NT2/D1 (cell line): ENCODE measurements around the gene TMEM243.
"Not testable (repeated sequence)": the region's sequence is repeated elsewhere in the genome, so short reads cannot be mapped to it uniquely, and the experiment has no call there.

Experiments used
- DNase-seq: peaks from one replicate; pipeline ENCODE4 v3.0.0-alpha.2; 2011; ENCODE audit warnings: low read depth, low spot score
- H3K27me3 ChIP-seq: 2 replicates; pipeline ENCODE4 v1.6.0; 2011; ENCODE audit warnings: mild to moderate bottlenecking; ENCODE audit not compliant: insufficient read length, insufficient read depth
- H3K36me3 ChIP-seq: 2 replicates; pipeline ENCODE4 v1.6.1; 2011; ENCODE audit warnings: mild to moderate bottlenecking, low read length, mixed read lengths; ENCODE audit not compliant: insufficient read depth, insufficient read length
- H3K4me1 ChIP-seq: 2 replicates; pipeline ENCODE4 v1.5.1; 2011; ENCODE audit not compliant: insufficient read depth, insufficient read length
- H3K4me3 ChIP-seq: 2 replicates; pipeline ENCODE4 v1.5.1; 2011; ENCODE audit warnings: low read depth; ENCODE audit not compliant: insufficient read length
- H3K9ac ChIP-seq: 2 replicates; pipeline ENCODE4 v1.6.0; 2011; ENCODE audit warnings: low read depth; ENCODE audit not compliant: insufficient read length
- H3K9me3 ChIP-seq: 2 replicates; pipeline ENCODE4 v1.5.1; 2011; ENCODE audit warnings: mild to moderate bottlenecking, low read length; ENCODE audit not compliant: insufficient read depth
- SUZ12 ChIP-seq: IDR thresholded peaks from 2 replicates; pipeline ENCODE4 v1.6.1; 2011; ENCODE audit not compliant: insufficient read length, insufficient read depth; ENCODE audit errors: extremely low read depth
- YY1 ChIP-seq: IDR thresholded peaks from 2 replicates; pipeline ENCODE4 v1.6.1; 2011; ENCODE audit not compliant: insufficient read length, insufficient read depth
- ZNF274 ChIP-seq: IDR thresholded peaks from 2 replicates; pipeline ENCODE4 v1.6.1; 2011; ENCODE audit warnings: mild to moderate bottlenecking, low read depth, low read length

TMEM243 gene, protein sequence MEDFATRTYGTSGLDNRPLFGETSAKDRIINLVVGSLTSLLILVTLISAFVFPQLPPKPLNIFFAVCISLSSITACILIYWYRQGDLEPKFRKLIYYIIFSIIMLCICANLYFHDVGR

DNA sequence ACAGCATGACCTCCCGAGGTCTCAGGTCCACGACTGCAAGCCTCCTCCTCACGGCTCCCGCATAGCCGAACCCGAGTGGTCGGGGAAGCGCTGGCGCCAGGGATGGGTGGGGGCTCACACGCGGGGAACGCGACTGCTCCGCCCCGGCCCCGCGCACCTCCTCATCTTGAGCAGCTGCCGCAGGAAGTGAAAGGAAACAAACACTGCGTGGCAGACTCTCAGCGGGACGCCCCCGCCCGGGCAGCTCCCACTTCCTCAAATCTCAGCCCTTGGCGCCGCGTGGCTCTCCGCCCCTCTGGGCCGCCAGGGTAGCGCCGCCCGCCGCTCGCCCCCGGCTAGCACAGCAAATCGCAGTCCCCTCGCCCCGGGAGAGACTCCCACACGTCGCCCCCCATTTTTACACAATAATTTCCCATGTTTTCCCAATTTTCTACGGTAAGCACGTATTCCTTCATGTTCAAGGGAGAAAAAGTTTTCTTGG lies at the start of gene TMEM243:
Gene TMEM243 (minus strand): TSS at position 188 of the 481 bp plus-strand sequence. CDS start 229 bp downstream, outside the sequence.
- Histone ChIP-seq H3K4me1 (no peaks in the 10 kb centered on the region), H3K9ac (peak within 1 kb of the TSS; percentile 84), H3K4me3 (peak within 1 kb of the TSS; percentile 83), H3K27me3 (peaks cover 22% of the 10 kb centered on the region), H3K9me3 (no peaks in the 10 kb centered on the region), H3K36me3 (peaks cover 15% of the 10 kb centered on the region)
- TF ChIP-seq SUZ12 (no peak), ZNF274 (no peak), YY1 (no peak)
- no peak for DNase-seq

DNA sequence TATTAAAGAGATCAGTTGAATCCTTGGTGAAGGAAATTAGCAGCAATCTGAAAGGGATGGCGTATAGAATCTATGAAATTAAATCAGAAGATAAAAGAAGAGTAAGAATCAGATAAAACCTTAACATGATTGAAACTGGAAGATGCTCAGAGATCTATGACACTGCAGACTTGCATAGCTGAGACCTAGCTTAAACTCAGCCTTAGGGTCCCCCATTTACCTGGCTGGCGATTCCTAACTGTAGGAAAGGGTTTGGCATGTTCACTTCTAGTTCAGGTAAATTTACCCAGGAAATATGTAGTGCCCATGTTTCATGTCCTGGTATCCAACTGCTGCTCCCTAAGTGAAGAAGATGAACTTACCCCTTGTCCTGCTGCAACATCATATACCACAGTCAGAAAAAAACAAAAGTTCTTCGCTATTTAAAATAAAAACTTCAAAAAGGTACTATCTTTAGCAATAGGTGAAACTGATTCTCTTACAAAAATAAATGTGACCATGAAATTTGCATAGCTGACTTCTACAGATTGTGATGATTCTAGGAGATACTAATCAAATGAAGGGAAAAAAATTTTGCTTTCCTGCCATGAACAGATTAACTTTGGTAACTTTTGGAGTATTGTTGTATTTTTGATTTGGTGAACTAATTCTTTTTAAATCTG lies 47.8 kb upstream of the TMEM243 start:
- TF ChIP-seq YY1, result no peak
- TF ChIP-seq ZNF274, result no peak
- no peak for TF ChIP-seq SUZ12
- Histone ChIP-seq H3K27me3 (no peaks in the 10 kb centered on the region), H3K9ac (no peak overlapping the region), H3K36me3 (no peaks in the 10 kb centered on the region), H3K4me1 (no peaks in the 10 kb centered on the region), H3K4me3 (no peak overlapping the region), H3K9me3 (no peaks in the 10 kb centered on the region)
- DNase-seq, result no peak

DNA sequence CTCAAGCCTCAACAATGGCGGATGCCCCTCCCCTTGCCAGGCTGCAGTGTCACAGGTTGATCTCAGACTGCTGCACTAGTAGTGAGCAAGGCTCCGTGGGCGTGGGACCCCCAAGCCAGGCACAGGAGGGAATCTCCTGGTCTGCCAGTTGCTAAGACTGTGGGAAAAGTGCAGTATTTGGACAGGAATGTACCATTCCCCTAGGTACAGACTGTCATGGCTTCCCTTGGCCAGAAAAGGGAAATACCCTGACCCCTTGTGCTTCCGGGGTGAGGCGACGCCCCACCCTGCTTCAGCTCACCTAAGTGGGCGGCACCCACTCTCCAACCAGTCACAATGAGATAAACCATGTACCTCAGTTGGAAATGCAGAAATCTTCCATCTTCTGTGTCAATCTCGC lies 44.0 kb upstream of the TMEM243 start:
- Histone ChIP-seq H3K27me3 (no peaks in the 10 kb centered on the region), H3K9me3 (no peaks in the 10 kb centered on the region), H3K4me1 (no peaks in the 10 kb centered on the region), H3K4me3 (no peak overlapping the region), H3K9ac (no peak overlapping the region), H3K36me3 (no peaks in the 10 kb centered on the region)
- no peak for TF ChIP-seq YY1
- no peak for TF ChIP-seq ZNF274
- no peak for TF ChIP-seq SUZ12
- DNase-seq, result no peak

DNA sequence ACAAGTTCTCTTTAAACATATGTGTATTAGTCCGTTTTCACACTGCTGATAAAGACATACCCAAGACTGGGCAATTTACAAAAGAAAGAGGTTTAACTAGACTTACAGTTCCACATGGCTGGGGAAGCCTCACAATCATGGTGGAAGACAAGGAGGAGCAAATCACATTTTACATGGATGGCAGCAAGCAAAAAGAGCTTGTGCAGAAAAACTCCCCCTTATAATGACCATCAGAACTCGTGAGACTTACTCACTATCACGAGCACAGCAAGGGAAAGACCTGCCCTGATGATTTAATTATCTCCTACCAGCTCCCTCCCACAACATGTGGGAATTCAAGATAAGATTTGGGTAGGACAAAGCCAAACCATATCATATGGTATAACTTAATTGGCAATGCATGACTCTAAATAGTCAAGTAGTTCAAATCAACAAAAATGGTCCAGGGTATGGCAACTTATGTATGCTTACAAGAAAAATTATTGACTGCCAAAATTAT lies 34.1 kb upstream of the TMEM243 start:
- Histone ChIP-seq H3K4me1 (no peaks in the 10 kb centered on the region), H3K4me3 (no peak overlapping the region), H3K9me3 (no peaks in the 10 kb centered on the region), H3K9ac (no peak overlapping the region), H3K36me3 (no peaks in the 10 kb centered on the region), H3K27me3 (no peaks in the 10 kb centered on the region)
- DNase-seq, result no peak
- TF ChIP-seq ZNF274 (no peak), YY1 (no peak), SUZ12 (no peak)

DNA sequence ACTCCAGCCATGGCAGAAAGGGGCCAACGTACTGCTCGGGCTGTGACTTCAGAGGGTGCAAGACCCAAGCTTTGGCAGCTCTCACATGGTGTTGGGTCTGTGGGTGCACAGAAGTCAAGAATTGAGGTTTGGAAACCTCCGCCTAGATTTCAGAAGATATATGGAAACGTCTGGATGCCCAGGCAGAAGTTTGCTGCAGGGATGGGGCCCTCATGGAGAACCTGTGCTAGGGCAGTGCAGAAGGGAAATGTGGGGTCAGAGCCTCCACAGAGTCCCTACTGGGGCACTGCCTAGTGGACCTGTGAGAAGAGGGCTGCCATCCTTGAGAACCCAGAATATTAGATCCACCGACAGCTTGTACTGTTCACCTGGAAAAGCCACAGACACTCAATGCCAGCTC lies 26.1 kb upstream of the TMEM243 start:
- not testable (repeated sequence) for H3K27me3 ChIP-seq, H3K9ac ChIP-seq, H3K36me3 ChIP-seq, H3K4me3 ChIP-seq, DNase-seq, H3K4me1 ChIP-seq
- H3K9me3 ChIP-seq, result peaks cover 13% of the 10 kb centered on the region; the same call in 1 of the 2 replicates

GRCh38 chr7:87238464-87239051 lies 19.0 kb upstream of the TMEM243 start:
- H3K9ac ChIP-seq, H3K4me3 ChIP-seq, H3K27me3 ChIP-seq, DNase-seq, H3K36me3 ChIP-seq, H3K9me3 ChIP-seq, H3K4me1 ChIP-seq: not testable (repeated sequence)

DNA sequence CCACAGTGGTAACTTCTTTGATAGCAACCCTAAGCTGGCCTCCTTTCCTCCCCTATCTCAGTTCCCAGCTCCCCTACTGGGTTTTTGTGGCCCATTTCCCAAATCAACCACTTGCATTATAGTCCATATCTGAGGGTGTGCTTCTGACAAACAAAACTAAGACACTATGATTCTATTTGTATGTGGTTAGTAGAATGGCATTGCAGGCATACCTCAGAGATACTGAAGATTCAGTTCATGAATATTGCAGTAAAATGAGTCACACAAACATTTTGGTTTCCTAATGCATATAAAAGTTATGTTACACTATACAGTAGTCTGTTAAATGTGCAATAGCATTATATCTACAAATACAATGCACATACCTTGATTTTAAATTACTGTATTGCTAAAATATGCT lies 15.4 kb upstream of the TMEM243 start:
- no peaks in the 10 kb centered on the region for H3K36me3 ChIP-seq
- H3K4me1 ChIP-seq, result no peaks in the 10 kb centered on the region
- TF ChIP-seq SUZ12, result no peak
- no peak for TF ChIP-seq ZNF274
- TF ChIP-seq YY1, result no peak
- DNase-seq, result no peak
- no peak overlapping the region for H3K9ac ChIP-seq
- H3K27me3 ChIP-seq, result no peaks in the 10 kb centered on the region
- H3K9me3 ChIP-seq, result no peaks in the 10 kb centered on the region; the same call in 1 of the 2 replicates
- H3K4me3 ChIP-seq, result no peak overlapping the region
